ENCODE data around the gene AMBP.

- TF ChIP-seq CTCF (IDR thresholded peaks at IDR 0.05) (no peak), ZFX (IDR thresholded peaks at IDR 0.05; ENCODE audit: borderline replicate concordance) (no peak)
Measured at GRCh38 chr9:114025196-114025753, 52.8 kb downstream of the AMBP start.

Measured in 22Rv1 (cell line).